Measurements from ENCODE around the gene SST. TPM values are rescaled to one million over a fixed set of nuclear protein-coding genes. Genes with fewer than 3 reads are reported as not detected.

SST gene
- polyA plus RNA-seq, 3 donors, result not detected

- H2AFZ ChIP-seq (ENCODE audit: insufficient read depth, low read depth, low read length, poor library complexity, severe bottlenecking), result no peak overlapping the region
- WGBS (ENCODE audit: insufficient coverage), result 11% methylated on average over 2 of the region's 2 CpGs
- DNase-seq, result peak; percentile 35 to 38 (median 38)
- H3K4me1 ChIP-seq (ENCODE audit: control insufficient read depth in 1 of 2, insufficient read depth in 2 of 2, low read length in 2 of 2), result peaks cover 0 to 5% of the 10 kb centered on the region in 2 donors
- H3K79me2 ChIP-seq (ENCODE audit: insufficient read depth, low read length), result no peaks in the 10 kb centered on the region
- Mint-ChIP-seq H3K27ac (no peak overlapping the region), H3K4me3 (no peak overlapping the region), H3K36me3 (no peaks in the 10 kb centered on the region), H3K9me3 (no peaks in the 10 kb centered on the region), H3K27me3 (ENCODE audit: low read depth in 3 of 3) (peaks cover 0 to 1% (median 0%) of the 10 kb centered on the region in 3 donors), H3K4me1 (peaks cover 8% of the 10 kb centered on the region)
- no peak overlapping the region for H3K27ac ChIP-seq (ENCODE audit: low read depth in 1 of 2, low read length in 2 of 2)
- H3K27me3 ChIP-seq (ENCODE audit: control insufficient read depth in 2 of 2, insufficient read depth in 2 of 2, low read length in 2 of 2), result no peaks in the 10 kb centered on the region
- H3K4me3 ChIP-seq (replicated peaks in 1 of 3; ENCODE audit: low read depth in 2 of 3, low read length in 3 of 3), result no peak overlapping the region
- TF ChIP-seq CTCF (IDR thresholded peaks at IDR 0.05), result no peak
- no peaks in the 10 kb centered on the region for H4K20me1 ChIP-seq (ENCODE audit: insufficient read depth, low read length)
- H3K9me3 ChIP-seq (replicated peaks in 1 of 2; ENCODE audit: control insufficient read depth in 1 of 2, insufficient read depth in 1 of 2, low read length in 2 of 2), result no peaks in the 10 kb centered on the region
- no peak overlapping the region for H3K9ac ChIP-seq (ENCODE audit: insufficient read depth, low read length, poor library complexity, severe bottlenecking)
- no peak overlapping the region for H3K4me2 ChIP-seq (replicated peaks; ENCODE audit: extremely low read depth, low read length, poor library complexity, severe bottlenecking)
- H3K36me3 ChIP-seq (replicated peaks in 1 of 2; ENCODE audit: control insufficient read depth in 1 of 2, insufficient read depth in 2 of 2, low read length in 2 of 2), result no peaks in the 10 kb centered on the region
- intact Hi-C loops (cut with micrococcal nuclease), result no loop called here
These were observed 36.8 kb upstream of the SST start for GRCh38 chr3:187706971-187707370.

GRCh38 chr3:187705164-187705563 is 35.0 kb upstream of the SST start:
- intact Hi-C loops (cut with micrococcal nuclease), result no loop called here
- Histone ChIP-seq H3K27ac (ENCODE audit: low read depth in 1 of 2, low read length in 2 of 2) (no peak overlapping the region), H3K9me3 (replicated peaks in 1 of 2; ENCODE audit: control insufficient read depth in 1 of 2, insufficient read depth in 1 of 2, low read length in 2 of 2) (no peaks in the 10 kb centered on the region), H3K9ac (ENCODE audit: insufficient read depth, low read length, poor library complexity, severe bottlenecking) (no peak overlapping the region), H4K20me1 (ENCODE audit: insufficient read depth, low read length) (no peaks in the 10 kb centered on the region), H3K4me2 (replicated peaks; ENCODE audit: extremely low read depth, low read length, poor library complexity, severe bottlenecking) (no peak overlapping the region), H2AFZ (ENCODE audit: insufficient read depth, low read depth, low read length, poor library complexity, severe bottlenecking) (no peak overlapping the region), H3K27me3 (ENCODE audit: control insufficient read depth in 2 of 2, insufficient read depth in 2 of 2, low read length in 2 of 2) (no peaks in the 10 kb centered on the region), H3K4me3 (replicated peaks in 1 of 3; ENCODE audit: low read depth in 2 of 3, low read length in 3 of 3) (no peak overlapping the region), H3K4me1 (ENCODE audit: control insufficient read depth in 1 of 2, insufficient read depth in 2 of 2, low read length in 2 of 2) (peaks cover 0 to 5% of the 10 kb centered on the region in 2 donors), H3K79me2 (ENCODE audit: insufficient read depth, low read length) (no peaks in the 10 kb centered on the region), H3K36me3 (replicated peaks in 1 of 2; ENCODE audit: control insufficient read depth in 1 of 2, insufficient read depth in 2 of 2, low read length in 2 of 2) (no peaks in the 10 kb centered on the region)
- peaks cover 0 to 1% (median 0%) of the 10 kb centered on the region in 3 donors for H3K27me3 Mint-ChIP-seq (ENCODE audit: low read depth in 3 of 3)
- peaks cover 8% of the 10 kb centered on the region for H3K4me1 Mint-ChIP-seq
- no peak overlapping the region for H3K4me3 Mint-ChIP-seq
- H3K27ac Mint-ChIP-seq, result no peak overlapping the region
- H3K36me3 Mint-ChIP-seq, result no peaks in the 10 kb centered on the region
- no peaks in the 10 kb centered on the region for H3K9me3 Mint-ChIP-seq
- TF ChIP-seq CTCF (IDR thresholded peaks at IDR 0.05), result no peak
- no peak for DNase-seq
